GM21619 (cell line): Measurements from ENCODE around the gene ENPP3.

Experiments
- ATAC-seq: cut with Tn5 transposase; IDR thresholded peaks from one replicate; pipeline ENCODE4 v1.9.1; 2021; ENCODE audit not compliant: unreplicated experiment

ENPP3 gene

DNA sequence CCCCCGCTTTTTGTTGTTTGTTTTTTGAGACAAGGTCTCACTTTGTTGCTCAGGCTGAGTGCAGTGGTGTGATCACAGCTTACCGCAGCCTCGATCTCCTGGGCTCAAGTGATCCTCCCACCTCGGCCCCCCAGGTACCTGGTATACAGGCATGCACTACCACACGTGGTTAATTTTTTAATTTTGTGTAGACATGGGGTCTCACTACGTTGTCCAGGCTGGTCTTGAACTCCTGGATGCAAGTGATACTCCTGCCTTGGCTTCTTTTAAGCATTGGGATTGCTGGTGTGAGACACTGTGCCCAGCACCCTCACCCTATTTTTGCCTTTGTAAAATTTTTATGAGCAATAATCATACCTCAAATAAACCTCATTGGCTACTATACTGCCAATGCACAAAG, 5.5 kb downstream of the ENPP3 start:
- no peak for ATAC-seq

DNA sequence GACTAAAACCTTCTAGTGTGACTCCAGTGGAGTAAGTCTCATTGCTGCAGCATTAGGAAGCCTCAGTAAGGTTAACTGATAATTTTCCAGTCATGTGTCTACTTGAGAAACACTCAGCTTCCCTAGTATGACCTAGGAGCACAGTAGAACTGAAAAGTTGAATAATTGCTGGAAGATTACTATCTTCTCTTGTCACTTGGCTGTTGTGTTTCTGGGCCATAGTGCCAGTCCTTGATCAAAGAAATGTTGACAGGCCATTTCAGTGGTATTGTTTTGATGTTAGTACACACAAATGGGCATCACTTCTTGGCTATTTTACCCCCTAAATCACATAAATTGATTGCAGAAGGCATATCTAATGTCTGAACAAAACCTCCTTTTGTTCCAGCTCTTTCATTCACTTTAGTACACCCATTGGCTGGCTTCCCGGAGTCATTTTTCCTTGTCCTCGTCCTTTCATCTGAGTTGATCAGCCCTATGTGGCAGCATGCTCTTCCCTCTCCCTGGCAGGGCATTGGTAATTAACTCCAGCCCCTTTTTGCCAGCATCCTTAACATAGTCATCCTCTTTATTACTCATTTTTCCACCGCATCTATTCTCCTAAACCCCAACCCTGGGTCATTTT, 6.0 kb downstream of the ENPP3 start:
- ATAC-seq: no peak

DNA sequence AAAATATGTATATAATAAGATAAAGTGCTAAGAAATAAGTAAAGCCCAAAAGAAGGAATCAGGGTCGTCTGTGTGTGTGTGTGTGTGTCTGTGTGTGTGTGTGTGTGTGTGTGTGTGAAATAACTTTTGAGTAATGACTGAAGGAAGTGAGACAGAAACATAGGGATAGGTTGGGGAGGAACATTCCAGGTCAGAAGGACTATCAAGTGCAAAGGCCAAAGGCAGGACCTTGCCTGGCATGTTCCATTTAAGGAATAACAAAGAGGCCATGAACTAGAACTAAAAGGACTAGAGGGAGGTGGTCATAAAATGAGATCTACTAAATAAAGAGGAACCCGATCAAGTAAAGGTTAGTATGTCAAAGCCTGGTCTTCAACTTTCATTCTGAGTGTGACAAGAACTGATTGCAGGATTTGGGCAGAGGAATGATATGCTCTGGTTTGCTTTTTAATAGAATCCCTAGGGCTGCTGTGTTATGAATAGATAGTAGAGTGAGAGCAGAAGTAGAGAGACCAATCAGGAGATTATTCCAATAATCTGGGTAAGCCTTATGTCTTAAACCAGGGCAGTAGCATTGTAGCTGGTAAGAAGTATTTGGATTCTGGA, 6.9 kb downstream of the ENPP3 start:
- no peak for ATAC-seq

DNA sequence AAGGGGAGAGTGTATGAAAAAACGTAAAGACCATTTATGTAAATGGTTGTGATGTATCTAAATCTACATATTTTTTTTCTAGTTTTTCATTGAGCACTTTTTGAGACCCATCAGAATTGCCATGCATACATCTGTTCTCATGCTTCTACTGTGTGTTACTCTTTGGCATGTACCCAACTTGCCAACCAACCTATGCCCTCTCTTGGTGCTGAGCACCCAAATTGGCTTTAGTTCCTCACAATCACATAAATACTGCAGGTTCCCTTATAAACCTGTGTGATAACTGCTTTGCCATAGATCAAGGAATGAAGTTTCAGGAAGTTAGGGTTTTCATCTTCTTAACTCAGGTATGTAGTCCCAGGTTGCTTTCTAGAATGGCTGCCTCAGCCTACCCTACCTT, 7.8 kb downstream of the ENPP3 start:
- ATAC-seq: no peak

DNA sequence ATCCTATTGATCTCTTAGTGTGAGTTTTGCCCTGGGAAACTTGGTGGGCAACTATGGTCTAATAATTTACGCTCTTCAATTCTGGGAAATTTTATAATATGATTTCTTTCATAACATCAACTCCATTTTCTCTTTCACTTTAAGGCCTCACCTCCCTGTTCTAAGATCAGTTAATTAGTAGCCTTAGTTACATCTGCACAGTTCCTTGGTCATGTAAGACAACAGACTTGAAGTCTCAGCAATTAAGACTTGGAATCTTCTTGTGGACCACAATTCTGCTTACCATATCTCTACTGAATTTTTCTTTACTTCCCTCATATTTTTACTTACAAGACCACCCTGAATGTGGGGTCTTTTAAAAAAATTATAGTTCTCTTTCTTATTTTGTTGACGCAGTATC, 8.7 kb downstream of the ENPP3 start:
- no peak for ATAC-seq

DNA sequence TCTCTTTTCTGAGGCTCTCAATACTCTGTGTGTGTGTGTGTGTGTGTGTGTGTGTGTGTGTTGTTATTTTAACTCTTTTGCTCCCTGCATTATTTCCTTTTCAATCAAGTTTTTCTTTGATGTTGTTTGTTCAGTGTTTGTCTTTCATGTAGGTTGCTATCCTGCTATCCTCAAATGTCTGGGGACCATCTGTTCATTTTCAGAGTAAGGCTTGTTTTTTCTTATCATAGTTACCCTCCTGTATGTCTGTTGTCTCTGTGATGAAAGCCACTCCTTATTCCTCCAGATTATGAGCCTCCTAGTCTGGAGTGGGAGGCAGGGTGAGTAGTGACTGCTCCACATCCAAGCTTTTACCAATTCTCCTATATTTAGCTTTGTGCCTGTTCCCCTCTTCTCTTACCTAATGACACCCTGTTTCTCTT, 9.2 kb downstream of the ENPP3 start:
- ATAC-seq: no peak

DNA sequence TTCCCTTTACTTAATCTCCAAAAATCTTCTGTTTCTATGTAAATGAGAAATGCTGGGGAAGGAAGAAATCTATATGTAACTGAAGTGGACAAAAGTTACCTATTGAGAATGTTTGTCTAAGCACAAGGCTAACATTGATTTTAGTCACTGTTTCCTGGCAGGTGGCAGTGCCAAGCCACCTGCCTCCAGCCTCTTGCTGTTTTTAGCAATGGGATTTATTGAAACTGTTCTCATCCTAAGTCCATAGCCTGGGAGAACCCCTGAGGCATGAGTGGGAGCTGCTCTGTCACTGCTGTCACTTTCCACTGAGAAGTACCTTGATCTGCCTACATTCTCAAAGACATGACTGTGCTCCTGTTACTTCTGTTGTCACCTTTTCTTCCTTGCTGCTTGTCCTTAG, 14.7 kb downstream of the ENPP3 start:
- no peak for ATAC-seq

DNA sequence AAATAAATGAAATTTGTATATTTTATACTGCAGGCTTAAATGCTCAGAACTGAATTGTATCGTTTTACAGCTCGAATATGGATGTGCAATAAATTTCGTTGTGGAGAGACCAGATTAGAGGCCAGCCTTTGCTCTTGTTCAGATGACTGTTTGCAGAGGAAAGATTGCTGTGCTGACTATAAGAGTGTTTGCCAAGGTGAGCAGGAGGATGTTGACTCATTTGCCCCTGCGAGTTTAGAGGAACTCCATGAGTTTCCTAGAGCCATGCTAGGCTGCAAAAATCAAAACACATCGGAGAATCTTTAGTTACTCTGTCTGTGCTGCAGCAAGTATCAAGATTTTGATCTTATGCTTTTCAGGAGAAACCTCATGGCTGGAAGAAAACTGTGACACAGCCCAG, 15.4 kb downstream of the ENPP3 start:
- ATAC-seq: no peak

DNA sequence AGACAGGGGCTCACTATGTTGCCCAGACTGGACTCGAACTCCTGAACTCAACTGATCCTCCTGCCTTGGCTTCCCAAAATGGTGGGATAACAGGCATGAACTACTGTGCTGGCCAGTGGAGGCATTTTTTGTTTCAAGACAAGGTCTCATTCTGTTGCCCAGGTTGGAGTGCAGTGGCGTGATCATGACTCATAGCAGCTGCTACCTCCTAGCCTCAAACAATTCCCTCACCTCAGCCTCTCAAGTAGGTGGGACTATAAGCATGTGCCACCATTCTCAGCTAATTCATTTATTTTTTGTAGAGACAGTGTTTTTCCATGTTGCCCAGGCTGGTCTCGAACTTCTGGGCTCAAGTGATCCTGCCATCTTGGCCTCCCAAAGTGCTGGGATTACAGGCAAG, 17.2 kb downstream of the ENPP3 start:
- ATAC-seq: no peak

DNA sequence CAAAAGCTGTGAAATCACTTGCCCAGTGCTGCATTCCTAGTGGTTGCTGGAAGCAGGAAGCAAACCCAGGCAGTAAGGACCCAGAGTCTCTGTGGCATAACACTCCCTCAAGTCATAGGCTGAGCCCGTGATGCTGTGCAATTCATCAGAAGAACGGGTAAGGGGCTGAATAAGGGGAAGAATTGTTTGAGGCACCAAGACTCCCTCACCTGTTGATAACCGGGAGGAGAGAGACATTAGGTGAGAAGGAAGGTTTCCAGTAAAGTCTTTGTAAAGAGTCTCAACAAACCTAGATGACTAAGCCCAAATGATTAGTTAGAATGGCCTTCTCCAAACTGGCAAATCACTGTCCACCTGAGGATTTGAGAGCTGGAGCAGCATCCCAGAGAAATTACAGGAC, 18.3 kb downstream of the ENPP3 start:
- no peak for ATAC-seq

DNA sequence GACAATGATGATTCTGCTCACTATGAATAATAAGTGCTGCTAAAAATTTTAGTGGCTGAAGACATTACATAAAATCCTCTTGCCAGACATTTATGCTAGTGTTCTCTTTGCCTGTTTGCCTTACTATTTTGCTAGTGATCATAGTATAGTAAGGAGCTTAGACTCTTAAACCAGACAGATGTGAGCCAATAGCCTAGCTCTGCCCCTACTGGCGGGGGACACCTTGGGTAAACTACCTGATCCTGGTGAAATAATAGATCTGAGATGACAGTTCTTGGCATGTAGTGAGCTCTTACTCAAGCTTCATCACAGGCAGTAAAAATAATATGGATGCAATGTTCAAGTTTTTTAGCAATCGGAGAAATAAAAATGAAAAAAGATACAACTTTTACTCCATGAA, 18.8 kb downstream of the ENPP3 start:
- no peak for ATAC-seq

DNA sequence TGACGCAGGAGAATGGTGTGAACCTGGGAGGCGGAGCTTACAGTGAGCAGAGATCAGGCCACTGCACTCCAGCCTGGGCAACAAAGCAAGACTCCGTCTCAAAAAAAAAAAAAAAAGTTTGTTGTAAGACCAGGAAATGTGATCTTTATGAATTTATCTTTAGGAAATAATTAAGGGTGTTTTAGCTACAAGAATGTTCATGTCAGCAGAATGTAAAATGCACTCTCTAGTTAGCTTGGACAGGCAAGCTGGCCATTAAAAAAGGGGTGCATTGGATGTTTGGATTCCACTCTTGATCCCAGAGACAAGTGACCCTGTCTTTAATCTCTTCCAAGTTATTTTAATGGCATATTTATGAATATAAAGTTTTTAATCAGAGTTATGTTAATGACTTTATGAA, 19.6 kb downstream of the ENPP3 start:
- no peak for ATAC-seq

DNA sequence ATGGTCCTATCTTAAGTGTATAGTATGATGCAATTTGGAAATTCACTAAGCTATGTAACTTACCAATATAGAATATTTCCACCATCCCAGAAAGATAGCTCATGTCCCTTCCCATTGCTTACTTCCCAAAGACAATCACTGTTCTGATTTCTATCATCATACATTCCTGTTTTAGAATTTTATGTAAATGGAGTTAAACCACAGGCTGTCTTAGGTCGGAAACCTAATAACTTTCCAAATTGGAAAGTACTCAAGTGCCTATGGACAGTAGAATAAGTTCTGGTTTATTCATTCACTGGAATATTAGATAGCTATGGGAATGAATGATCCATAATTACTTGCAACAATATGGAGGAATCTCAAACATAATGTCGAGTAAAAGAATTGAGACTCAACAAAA, 20.1 kb downstream of the ENPP3 start:
- no peak for ATAC-seq

DNA sequence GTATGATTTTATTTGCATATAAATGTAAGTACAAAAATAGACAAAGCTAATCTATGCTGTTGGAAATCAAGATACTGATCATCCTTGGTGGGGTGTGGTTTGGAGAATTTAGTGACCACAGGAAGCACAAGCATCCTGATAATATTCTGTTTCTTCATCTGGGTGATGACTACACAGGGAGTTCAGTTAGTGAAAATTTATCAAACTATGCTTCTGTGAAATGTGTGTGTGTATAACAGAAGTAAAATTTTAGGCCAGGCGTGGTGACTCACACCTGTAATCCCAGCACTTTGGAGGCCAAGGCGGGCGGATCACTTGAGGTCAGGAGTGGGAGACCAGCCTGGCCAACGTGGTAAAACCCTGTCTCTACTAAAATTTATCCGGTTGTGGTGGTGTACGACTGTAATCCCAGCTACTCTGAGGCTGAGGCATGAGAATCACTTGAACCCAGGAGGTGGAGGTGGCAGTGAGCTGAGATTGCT, 20.6 kb downstream of the ENPP3 start:
- ATAC-seq: no peak

DNA sequence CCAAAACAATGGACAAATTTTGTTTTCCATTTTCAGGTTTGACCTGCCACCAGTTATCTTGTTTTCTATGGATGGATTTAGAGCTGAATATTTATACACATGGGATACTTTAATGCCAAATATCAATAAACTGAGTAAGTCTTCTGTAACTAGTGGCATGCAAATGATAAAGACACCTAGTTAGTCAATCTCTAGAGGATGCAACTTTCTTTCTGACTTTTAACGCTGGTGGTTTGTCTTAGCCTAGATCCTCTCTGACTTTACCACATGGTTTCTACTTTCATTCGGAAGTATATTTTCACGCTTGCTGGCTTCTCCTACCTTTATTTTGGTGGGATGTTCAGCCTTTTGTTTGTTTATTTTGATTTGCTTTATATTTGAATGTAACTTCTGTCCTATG, 21.2 kb downstream of the ENPP3 start:
- ATAC-seq: no peak

DNA sequence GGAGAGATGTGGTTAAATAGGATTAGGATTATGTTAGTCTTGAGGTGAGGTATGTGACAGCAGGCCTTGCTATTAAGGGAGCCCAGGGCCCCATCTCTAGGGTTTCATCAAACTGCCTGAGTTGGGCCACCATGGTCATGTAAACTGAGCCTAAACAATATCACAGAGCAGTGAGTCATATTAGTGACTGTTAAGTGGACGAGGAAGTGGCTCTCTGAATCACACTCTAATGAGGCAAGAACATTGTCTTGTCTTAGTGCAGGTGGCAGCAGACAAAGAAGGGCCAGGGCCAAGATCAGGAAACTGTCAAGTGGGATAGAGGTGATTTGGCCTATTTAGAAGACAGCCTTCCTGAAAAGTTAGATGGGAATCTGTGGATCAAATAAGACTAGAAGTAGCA, 23.1 kb downstream of the ENPP3 start:
- ATAC-seq: no peak

DNA sequence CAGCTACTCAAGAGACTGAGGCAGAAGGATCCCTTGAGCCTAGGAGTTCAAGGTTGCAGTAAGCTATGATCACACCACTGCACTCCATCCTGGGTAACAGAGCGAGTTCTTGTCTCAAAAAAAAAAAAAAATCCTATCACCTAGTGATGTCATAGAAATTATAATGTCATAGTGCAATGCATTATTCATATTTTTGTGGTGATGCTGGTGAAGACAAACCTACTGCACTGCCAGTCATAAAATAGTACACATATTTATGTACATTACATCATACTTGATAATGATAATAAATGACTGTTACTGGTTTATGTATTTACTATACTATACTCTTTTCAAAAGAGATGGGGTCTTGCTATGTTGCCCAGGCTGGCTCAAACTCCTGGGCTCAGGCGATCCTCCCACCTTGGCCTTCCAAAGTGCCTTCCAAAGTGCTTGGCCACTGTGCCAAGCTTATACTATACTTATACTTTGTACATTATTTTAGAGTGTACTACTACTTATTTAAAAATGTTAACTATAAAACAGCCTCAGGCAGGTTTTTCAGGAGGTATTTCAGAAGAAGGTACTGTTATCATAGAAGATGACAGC, 26.6 kb downstream of the ENPP3 start:
- ATAC-seq: no peak

DNA sequence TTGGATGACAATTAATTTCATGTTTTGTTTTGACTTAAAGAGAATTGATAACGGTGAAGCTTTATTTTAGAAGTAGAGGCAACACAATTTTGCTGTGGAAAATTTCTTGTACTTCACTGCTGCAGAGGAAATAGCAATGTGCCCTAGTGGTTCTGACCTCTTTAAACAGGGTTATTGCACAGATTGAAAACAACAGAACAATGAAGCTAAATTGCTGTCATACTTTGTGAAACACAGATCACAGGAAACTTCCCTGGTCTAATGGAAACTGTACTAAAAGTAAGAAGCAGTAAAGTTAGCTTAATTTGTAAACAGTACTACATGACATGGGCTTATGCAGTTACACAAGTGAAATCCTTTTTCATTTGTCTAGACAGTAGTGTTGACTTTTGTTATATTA, 32.8 kb downstream of the ENPP3 start:
- ATAC-seq: no peak

DNA sequence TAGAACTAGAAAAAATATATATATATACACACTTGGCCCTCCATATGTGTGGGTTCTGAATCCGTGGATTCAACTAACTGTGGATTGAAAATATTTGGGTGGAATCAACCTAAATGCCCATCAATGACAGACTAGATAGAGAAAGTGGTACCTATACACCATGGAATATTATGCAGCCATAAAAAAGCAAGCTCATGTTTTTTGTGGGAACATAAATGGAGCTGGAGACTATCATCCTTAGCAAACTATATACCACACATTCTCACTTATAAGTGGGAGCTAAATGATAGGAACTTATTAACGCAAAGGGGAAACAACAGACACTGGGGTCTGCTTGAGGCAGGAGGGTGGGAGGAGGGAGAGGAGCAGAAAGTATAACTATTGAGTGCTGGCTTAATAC, 36.1 kb downstream of the ENPP3 start:
- no peak for ATAC-seq

DNA sequence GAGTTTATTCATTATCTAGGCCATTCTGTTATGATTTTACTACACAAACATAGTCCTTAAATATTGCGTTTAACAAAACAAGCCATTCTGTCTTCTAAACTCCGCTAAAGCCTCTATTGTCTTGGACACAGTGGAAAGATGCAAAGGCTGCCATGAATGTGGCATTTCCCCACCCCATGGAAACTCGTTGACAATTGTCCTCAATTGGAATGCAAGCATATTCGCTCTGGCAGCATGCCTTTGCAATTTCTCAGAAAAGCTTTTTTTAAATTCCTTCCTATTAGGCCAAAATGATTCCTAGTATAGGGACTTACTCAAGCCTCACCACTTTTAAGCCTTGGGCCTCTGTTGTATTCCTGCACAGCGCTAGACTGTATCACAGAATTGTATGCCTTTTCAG, 41.3 kb downstream of the ENPP3 start:
- no peak for ATAC-seq

DNA sequence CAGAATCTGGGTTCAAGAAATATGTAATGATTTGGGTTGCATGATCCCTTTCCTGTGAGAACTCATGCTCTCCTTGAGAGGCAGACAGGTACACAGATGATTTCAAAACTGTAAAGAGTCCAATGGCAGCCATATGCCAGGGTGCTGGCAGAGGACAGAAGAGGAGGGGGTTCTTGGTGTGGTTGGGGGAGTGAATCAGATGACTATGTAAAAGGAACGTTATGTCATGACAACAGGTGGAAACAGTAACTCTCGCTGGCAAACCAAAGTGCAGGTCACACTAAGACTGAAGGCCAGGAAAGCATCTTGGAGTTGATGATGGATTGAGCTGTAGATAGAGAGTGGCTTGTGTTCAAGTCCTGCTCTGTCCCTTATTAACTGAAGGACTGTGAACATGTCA, 43.8 kb downstream of the ENPP3 start:
- ATAC-seq: no peak

DNA sequence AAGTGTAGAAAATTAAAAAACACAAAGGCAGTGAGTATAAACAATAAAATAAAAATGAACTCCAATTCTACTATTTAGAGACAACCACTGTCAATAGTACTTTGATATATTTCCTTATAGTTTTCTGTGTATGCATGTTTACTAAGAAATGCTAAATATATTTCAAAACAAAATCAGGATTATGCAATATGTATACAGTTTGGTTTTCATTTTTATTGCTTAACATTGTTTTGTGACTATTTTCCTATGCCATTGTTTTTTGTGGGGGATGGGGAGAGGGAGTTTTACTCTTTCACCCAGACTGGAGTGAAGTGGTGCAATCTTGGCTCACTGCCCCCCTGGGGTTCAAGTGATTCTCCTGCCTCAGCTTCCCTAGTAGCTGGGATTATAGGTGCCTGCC, 44.5 kb downstream of the ENPP3 start:
- no peak for ATAC-seq

DNA sequence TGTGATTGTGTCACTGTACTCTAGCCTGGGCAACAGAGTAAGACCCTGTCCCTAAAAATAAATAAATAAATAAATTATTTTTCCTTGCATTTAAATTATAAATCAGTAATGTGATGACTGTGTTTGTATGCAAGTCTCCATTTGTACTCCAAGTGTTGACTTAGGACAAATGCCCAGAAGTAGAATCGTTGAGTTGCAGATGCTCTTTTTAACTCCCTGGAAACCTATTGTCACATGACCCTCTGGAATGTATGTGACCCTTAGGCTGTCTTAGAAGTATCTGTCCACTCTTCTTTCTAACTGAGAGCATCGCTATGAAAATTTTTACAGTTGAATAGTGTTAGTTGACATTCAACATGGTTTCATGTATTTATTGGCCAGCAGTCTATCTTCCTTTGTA, 45.3 kb downstream of the ENPP3 start:
- ATAC-seq: no peak
